WTC11 (cell line): ENCODE data around the gene RAB10. TPM values are rescaled to one million over a fixed set of nuclear protein-coding genes. Genes with fewer than 3 reads are reported as not detected.

Experiments used
- AR ChIP-seq: fragments of 250-450 bp; sonication (Bioruptor Pico); IDR thresholded peaks from 2 replicates; pipeline ENCODE4 v1.9.0; 2021; ENCODE audit warnings: mild to moderate bottlenecking
- ARID4B ChIP-seq: sonication (generic); formaldehyde crosslinking; IDR thresholded peaks from 2 replicates; pipeline ENCODE4 v1.8.0; 2023; ENCODE audit warnings: missing genetic modification reagents, mild to moderate bottlenecking, borderline replicate concordance
- E2F5 ChIP-seq: sonication (generic); formaldehyde crosslinking; IDR thresholded peaks from 2 replicates; pipeline ENCODE4 v1.8.1; 2022; ENCODE audit warnings: mild to moderate bottlenecking, moderate library complexity, missing genetic modification reagents
- ERG ChIP-seq: fragments of 250-450 bp; sonication (Bioruptor Pico); IDR thresholded peaks from 2 replicates; pipeline ENCODE4 v1.8.0; 2021; ENCODE audit warnings: mild to moderate bottlenecking
- GABPB1 ChIP-seq: sonication (generic); formaldehyde crosslinking; IDR thresholded peaks from 2 replicates; pipeline ENCODE4 v1.8.1; 2023; ENCODE audit warnings: mild to moderate bottlenecking, missing genetic modification reagents
- GTF2I ChIP-seq: fragments of 250-450 bp; sonication (Bioruptor Pico); conservative IDR thresholded peaks from 2 replicates; pipeline ENCODE4 v1.4.0; 2021; ENCODE audit warnings: mild to moderate bottlenecking
- JAZF1 ChIP-seq: fragments of 250-450 bp; sonication (Bioruptor Pico); IDR thresholded peaks from 2 replicates; pipeline ENCODE4 v1.9.0; 2021; ENCODE audit warnings: moderate library complexity, mild to moderate bottlenecking, inconsistent platforms
- MLX ChIP-seq: sonication (generic); formaldehyde crosslinking; IDR thresholded peaks from 2 replicates; pipeline ENCODE4 v1.8.1; 2023; ENCODE audit warnings: mild to moderate bottlenecking, missing genetic modification reagents, moderate library complexity
- NR1H2 ChIP-seq: sonication (generic); formaldehyde crosslinking; IDR thresholded peaks from 2 replicates; pipeline ENCODE4 v1.9.0; 2021; ENCODE audit warnings: mild to moderate bottlenecking, moderate library complexity, missing genetic modification reagents
- SMAD3 ChIP-seq: sonication (generic); formaldehyde crosslinking; IDR thresholded peaks from 2 replicates; pipeline ENCODE4 v1.8.0; 2022; ENCODE audit warnings: missing genetic modification reagents, mild to moderate bottlenecking, borderline replicate concordance
- ZNF423 ChIP-seq: fragments of 250-450 bp; sonication (Bioruptor Pico); IDR thresholded peaks from 2 replicates; pipeline ENCODE4 v2.1.2; 2022; ENCODE audit warnings: mild to moderate bottlenecking, moderate library complexity
- ZNF532 ChIP-seq: fragments of 250-450 bp; sonication (Bioruptor Pico); IDR thresholded peaks from 2 replicates; pipeline ENCODE4 v1.9.0; 2021; ENCODE audit warnings: mild to moderate bottlenecking, borderline replicate concordance
- total RNA-seq: library from RNA; stranded (reverse); gene quantifications from 3 replicates; pipeline ENCODE4 v1.2.3, GENCODE V29; 2021
- TF ChIP-seq, protein P1 (sequence below): sonication (generic); formaldehyde crosslinking; conservative IDR thresholded peaks from 2 replicates; pipeline ENCODE4 v1.8.1; 2022; ENCODE audit warnings: mild to moderate bottlenecking, missing genetic modification reagents

Gene RAB10
- total RNA-seq, 1 experiment from 2014 or later = 127 TPM

GRCh38 chr2:26011609-26011989, 22.3 kb upstream of the RAB10 start (continued):
- TF ChIP-seq GTF2I (CRISPR knock-in tag) (no peak), AR (CRISPR knock-in tag) (no peak), ARID4B (CRISPR knock-in tag) (no peak), E2F5 (CRISPR knock-in tag) (no peak), ZNF423 (CRISPR knock-in tag) (no peak), JAZF1 (CRISPR knock-in tag) (no peak), MLX (CRISPR knock-in tag) (no peak), ERG (CRISPR knock-in tag) (no peak), NR1H2 (CRISPR knock-in tag) (no peak), ZNF532 (CRISPR knock-in tag) (no peak), SMAD3 (no peak), GABPB1 (CRISPR knock-in tag) (no peak)
- TF ChIP-seq, protein P1, sequence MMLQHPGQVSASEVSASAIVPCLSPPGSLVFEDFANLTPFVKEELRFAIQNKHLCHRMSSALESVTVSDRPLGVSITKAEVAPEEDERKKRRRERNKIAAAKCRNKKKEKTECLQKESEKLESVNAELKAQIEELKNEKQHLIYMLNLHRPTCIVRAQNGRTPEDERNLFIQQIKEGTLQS (CRISPR knock-in tag) = no peak
